HG03103 (cell line): Measurements from ENCODE around the gene IZUMO4.
"Not testable (repeated sequence)": the region's sequence is repeated elsewhere in the genome, so short reads cannot be mapped to it uniquely, and the experiment has no call there.

Experiments used
- ATAC-seq: cut with Tn5 transposase; IDR thresholded peaks from one replicate; pipeline ENCODE4 v1.9.1; 2021; ENCODE audit warnings: low read depth; ENCODE audit not compliant: unreplicated experiment

The IZUMO4 gene

GRCh38 chr19:2122251-2122650 is 25.5 kb downstream of the IZUMO4 start:
- no peak for ATAC-seq

- no peak for ATAC-seq
Observed at GRCh38 chr19:2122982-2123381, 26.3 kb downstream of the IZUMO4 start.

- ATAC-seq, result no peak
Observed at GRCh38 chr19:2123682-2124387, 27.1 kb downstream of the IZUMO4 start.

- no peak for ATAC-seq
Observed at GRCh38 chr19:2126879-2127518, 30.3 kb downstream of the IZUMO4 start.

GRCh38 chr19:2127758-2128157 is 31.0 kb downstream of the IZUMO4 start:
- no peak for ATAC-seq

GRCh38 chr19:2128252-2128651 is 31.5 kb downstream of the IZUMO4 start:
- not testable (repeated sequence) for ATAC-seq

GRCh38 chr19:2129022-2129421 is 32.3 kb downstream of the IZUMO4 start:
- no peak for ATAC-seq

GRCh38 chr19:2129486-2129885 is 32.8 kb downstream of the IZUMO4 start:
- ATAC-seq, result no peak

GRCh38 chr19:2129892-2130770 is 33.4 kb downstream of the IZUMO4 start:
- ATAC-seq, result no peak

- ATAC-seq, result not testable (repeated sequence)
Observed at GRCh38 chr19:2131012-2131975, 34.6 kb downstream of the IZUMO4 start.

GRCh38 chr19:2132191-2132590 is 35.5 kb downstream of the IZUMO4 start:
- ATAC-seq, result no peak

GRCh38 chr19:2132731-2133490 is 36.2 kb downstream of the IZUMO4 start:
- no peak for ATAC-seq

GRCh38 chr19:2135474-2136402 is 39.0 kb downstream of the IZUMO4 start:
- ATAC-seq, result no peak

- ATAC-seq, result no peak
Observed at GRCh38 chr19:2136796-2137195, 40.1 kb downstream of the IZUMO4 start.

- ATAC-seq, result no peak
Observed at GRCh38 chr19:2138061-2138728, 41.5 kb downstream of the IZUMO4 start.

GRCh38 chr19:2139385-2140137 is 42.8 kb downstream of the IZUMO4 start:
- ATAC-seq, result no peak

- no peak for ATAC-seq
Observed at GRCh38 chr19:2140138-2140569, 43.4 kb downstream of the IZUMO4 start.
